ENCODE measurements around the gene PBLD.
"Not testable (repeated sequence)": the region's sequence is repeated elsewhere in the genome, so short reads cannot be mapped to it uniquely, and the experiment has no call there.

The PBLD gene

GRCh38 chr10:68330852-68331454, 1.8 kb downstream of the PBLD start:
- peak; percentile 57 for DNase-seq

GRCh38 chr10:68329506-68329861, 3.2 kb downstream of the PBLD start:
- DNase-seq = no peak

- no peak for DNase-seq
Measured at GRCh38 chr10:68327889-68328786, 4.6 kb downstream of the PBLD start.

- DNase-seq = not testable (repeated sequence)
Measured at GRCh38 chr10:68324396-68324795, 8.3 kb downstream of the PBLD start.

- DNase-seq = no peak
Measured at GRCh38 chr10:68318331-68319059, 14.2 kb downstream of the PBLD start.

- no peak for DNase-seq
Measured at GRCh38 chr10:68315582-68315981, 17.1 kb downstream of the PBLD start.

- DNase-seq = not testable (repeated sequence)
Measured at GRCh38 chr10:68314930-68315329, 17.8 kb downstream of the PBLD start.

GRCh38 chr10:68310531-68310930, 22.2 kb downstream of the PBLD start:
- DNase-seq = no peak

- DNase-seq = no peak
Measured at GRCh38 chr10:68305854-68306253, 26.9 kb downstream of the PBLD start.

GRCh38 chr10:68303849-68304412, 28.8 kb downstream of the PBLD start:
- no peak for DNase-seq

GRCh38 chr10:68302871-68303270, 29.9 kb downstream of the PBLD start:
- no peak for DNase-seq

- no peak for DNase-seq
Measured at GRCh38 chr10:68302503-68302823, 30.3 kb downstream of the PBLD start.

- DNase-seq = peak; percentile 29
Measured at GRCh38 chr10:68301790-68302502, 30.8 kb downstream of the PBLD start.

GRCh38 chr10:68301301-68301700, 31.4 kb downstream of the PBLD start:
- no peak for DNase-seq

- DNase-seq = no peak
Measured at GRCh38 chr10:68296843-68297663, 35.7 kb downstream of the PBLD start.

GRCh38 chr10:68290736-68291135, 42.0 kb downstream of the PBLD start:
- no peak for DNase-seq

GRCh38 chr10:68288717-68289116, 44.0 kb downstream of the PBLD start:
- DNase-seq = no peak

- no peak for DNase-seq
Measured at GRCh38 chr10:68284062-68285001, 48.4 kb downstream of the PBLD start.

- DNase-seq = no peak
Measured at GRCh38 chr10:68280758-68281157, 52.0 kb downstream of the PBLD start.

GRCh38 chr10:68278906-68279753, 53.6 kb downstream of the PBLD start:
- DNase-seq = not testable (repeated sequence)

All from NCI-H146 (cell line).